ENCODE data around the gene CALML6.
A peak's percentile ranks its signal among the peaks of the same experiment; 100 is the strongest.
"Not testable (repeated sequence)": the region's sequence is repeated elsewhere in the genome, so short reads cannot be mapped to it uniquely, and the experiment has no call there.

Gene CALML6

GRCh38 chr1:1914971-1915692 lies at the start of gene CALML6:
Gene CALML6, plus strand, starts transcription at chr1:1915260. Its CDS starts 21 bp downstream, at chr1:1915281.
- no peak for DNase-seq

GRCh38 chr1:1867164-1867563 lies 47.9 kb upstream of the CALML6 start:
- no peak for DNase-seq

GRCh38 chr1:1869469-1869868 lies 45.6 kb upstream of the CALML6 start:
- DNase-seq = no peak

GRCh38 chr1:1872329-1872994 lies 42.6 kb upstream of the CALML6 start:
- DNase-seq = no peak

- DNase-seq = no peak
Observed at GRCh38 chr1:1873186-1873585, 41.9 kb upstream of the CALML6 start.

GRCh38 chr1:1874901-1875300 lies 40.2 kb upstream of the CALML6 start:
- DNase-seq = no peak

GRCh38 chr1:1875932-1876331 lies 39.1 kb upstream of the CALML6 start:
- DNase-seq = peak; percentile 59

GRCh38 chr1:1876335-1876930 lies 38.6 kb upstream of the CALML6 start:
- DNase-seq = no peak

- no peak for DNase-seq
Observed at GRCh38 chr1:1877865-1878436, 37.1 kb upstream of the CALML6 start.

GRCh38 chr1:1879942-1880341 lies 35.1 kb upstream of the CALML6 start:
- no peak for DNase-seq

GRCh38 chr1:1880617-1881312 lies 34.3 kb upstream of the CALML6 start:
- DNase-seq = no peak

GRCh38 chr1:1881727-1882126 lies 33.3 kb upstream of the CALML6 start:
- no peak for DNase-seq

- no peak for DNase-seq
Observed at GRCh38 chr1:1883092-1883873, 31.8 kb upstream of the CALML6 start.

- not testable (repeated sequence) for DNase-seq
Observed at GRCh38 chr1:1883890-1884289, 31.2 kb upstream of the CALML6 start.

- no peak for DNase-seq
Observed at GRCh38 chr1:1889090-1889750, 25.8 kb upstream of the CALML6 start.

- peak; percentile 41 for DNase-seq
Observed at GRCh38 chr1:1889847-1890505, 25.1 kb upstream of the CALML6 start.

- peak; percentile 83 for DNase-seq
Observed at GRCh38 chr1:1890506-1891348, 24.3 kb upstream of the CALML6 start, which contains the start of gene GNB1. Gene GNB1, minus strand, starts transcription at chr1:1891087. Its CDS starts 65,634 bp downstream, at chr1:1825453.

GRCh38 chr1:1891349-1892078 lies 23.5 kb upstream of the CALML6 start:
- peak; percentile 67 for DNase-seq

- DNase-seq = peak; percentile 29
Observed at GRCh38 chr1:1892079-1892762, 22.8 kb upstream of the CALML6 start.
